ENCODE measurements around the gene HSPG2.
"Not testable (repeated sequence)": the region's sequence is repeated elsewhere in the genome, so short reads cannot be mapped to it uniquely, and the experiment has no call there.

HSPG2 gene

DNA sequence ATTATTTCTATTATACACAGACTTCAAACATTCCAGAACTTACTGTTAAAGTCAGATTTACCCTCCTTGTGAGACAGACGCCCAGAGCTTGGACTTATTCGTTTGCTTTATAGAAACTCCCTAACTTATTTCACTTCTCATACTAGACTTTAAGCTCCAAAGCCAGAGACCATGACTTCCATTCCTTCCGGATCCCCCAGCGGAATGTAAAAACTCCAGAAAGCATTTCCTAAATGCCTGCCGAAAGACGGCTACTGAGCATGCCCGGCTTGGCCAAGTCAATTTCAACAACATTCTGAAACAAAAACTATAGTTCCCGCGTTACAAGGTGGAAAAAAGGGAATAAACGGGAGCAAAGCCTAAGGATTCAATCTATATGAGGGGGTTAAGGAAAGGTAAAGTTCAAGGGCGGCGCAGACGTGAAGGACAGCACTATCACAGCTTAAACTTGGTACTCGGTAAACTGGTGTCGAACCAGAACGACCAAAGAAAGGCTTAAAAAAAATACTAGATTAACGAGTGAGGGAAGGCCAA lies 155.2 kb downstream of the HSPG2 start:
- no peak for DNase-seq

DNA sequence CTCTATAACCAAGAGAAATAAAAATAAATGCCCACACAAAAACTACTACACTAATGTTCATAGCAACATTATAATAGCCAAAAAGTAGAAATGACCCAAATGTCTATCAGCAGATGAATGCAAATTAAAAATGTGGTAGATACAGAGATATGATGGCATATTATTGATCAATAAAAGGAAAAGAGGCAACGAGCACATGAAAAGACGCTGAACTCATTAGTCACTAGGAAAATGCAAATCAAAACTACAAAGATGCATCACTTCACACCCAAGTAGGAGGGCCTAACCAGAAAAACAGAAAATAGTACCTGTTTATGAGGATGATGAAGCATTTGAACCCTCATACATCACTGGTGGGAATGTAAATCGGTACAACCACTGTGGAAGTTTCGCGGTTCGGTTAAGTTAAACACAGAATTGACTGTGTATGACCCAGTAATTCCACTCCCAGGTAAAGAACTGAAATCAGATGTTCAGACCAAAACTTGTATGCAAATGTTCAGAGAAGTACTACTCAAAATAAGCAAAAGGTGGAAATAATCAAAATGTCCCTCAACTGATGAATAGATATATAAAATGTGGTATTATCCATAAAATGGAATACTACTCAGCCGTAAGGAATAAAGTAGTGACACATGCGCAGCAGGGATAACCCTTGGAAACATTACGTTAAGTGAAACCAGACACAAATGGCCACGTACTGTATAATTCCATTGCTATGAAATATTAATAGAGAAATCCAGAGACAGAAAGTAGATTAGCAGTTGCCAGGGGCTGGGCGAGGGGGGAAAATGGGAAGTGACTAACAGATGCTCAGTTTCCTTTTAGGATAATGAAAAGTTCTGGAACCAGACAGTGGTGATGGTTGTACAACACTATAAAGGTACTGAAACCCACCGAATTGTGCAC lies 157.2 kb downstream of the HSPG2 start:
- DNase-seq, result no peak

DNA sequence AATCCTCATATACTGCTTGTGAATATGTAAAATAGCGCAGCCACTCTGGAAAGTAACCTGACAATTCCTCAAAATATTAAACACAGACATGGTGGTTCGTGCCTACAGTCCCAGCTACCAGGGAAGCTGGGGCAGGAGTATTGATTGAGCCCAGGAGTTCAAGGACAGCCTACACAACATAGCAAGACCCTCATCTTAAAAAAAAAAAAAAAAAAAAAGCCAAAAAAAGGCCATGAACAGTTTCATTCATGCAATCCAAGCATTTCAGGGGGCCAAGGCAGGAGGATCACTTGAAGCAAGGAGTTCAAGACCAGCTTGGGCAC lies 158.7 kb downstream of the HSPG2 start:
- DNase-seq, result no peak

DNA sequence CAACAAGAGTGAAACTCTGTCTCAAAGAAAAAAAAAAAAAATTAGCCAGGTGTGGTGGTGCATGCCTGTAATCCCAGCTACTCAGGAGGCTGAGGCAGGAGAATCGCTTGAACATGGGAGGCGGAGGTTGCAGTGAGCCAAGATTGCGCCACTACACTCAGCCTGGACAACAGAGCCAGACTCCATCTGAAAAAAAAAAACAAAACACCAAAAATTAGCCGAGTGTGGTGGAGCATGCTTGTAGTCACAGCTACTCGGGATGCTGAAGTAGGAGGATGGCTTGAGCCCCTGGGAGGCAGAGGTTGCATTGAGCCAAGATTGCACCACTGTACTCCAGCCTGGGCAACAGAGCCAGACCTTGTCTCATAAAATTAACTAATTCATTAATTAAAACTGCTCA lies 160.2 kb downstream of the HSPG2 start:
- not testable (repeated sequence) for DNase-seq

DNA sequence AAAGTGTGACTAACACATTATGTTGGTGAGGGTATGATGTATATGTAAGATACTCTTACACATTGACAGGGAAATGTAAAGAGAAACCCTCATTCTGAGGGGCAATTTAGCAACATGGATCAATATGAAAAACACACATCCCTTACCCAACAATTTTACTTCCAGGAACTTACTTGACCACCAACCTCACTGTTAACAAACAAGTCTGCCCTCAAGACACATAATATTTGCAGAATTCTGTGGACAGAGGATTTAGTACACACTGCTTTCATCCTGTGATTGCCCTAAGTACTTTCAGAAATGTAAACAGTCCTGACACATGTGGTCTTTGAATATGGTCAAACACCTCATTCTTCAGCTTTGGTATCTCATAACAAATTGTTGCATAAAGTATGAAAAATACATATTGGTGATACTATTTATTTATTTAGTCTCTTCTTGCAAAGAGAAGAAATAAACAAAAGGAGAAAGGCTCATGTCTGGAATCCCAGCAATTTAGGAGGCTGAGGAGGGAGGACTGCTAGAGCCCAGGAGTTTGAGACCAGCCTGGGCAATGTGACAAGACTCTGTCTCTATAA lies 161.0 kb downstream of the HSPG2 start:
- DNase-seq, result no peak

DNA sequence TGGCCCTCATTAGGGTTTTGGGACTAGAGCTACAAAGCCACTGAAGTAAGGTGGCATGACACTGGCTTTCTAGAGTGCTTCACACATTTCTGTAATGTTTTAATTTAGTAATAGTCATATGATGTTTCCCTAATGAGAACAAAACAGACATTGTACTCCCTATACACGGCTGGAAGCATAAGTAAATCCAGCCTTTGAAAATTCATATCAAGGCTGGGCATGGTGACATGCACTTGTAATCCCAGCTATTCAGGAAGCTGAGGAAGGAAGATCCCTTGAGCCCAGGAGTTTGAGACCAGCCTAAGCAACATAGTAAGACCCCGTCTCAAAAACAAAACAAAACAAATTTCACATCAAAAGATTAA lies 161.6 kb downstream of the HSPG2 start:
- DNase-seq, result no peak

DNA sequence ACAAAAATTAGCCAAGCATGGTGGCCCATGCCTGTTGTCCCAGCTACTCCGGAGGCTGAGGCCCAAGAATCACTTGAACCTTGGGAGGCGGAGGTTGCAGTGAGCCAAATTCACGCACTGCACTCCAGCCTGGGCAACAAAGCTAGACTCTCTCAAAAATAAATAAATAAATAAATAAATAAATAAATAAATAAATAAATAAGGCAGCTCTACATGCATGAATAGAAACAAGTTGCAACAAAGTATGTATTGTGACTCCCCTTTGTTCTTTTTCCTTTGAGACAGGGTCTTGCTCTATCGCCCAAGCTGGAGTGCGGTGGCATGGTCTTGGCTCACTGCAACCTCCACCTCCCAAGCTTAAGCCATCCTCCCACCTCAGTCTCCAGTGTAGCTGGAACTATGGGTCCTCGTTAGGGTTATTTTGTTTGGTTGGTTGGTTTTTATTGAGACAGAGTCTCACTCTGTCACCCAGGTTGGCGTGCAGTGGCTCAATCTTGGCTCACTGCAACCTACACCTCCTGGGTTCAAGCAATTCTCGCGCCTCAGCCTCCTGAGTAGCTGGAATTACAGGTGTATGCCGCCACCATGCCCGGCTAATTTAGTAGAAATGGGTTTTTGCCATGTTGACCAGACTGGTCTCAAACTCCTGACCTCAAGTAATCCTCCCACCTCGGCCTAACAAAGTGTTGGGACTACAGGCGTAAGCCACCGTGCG lies 162.1 kb downstream of the HSPG2 start:
- DNase-seq, result no peak

DNA sequence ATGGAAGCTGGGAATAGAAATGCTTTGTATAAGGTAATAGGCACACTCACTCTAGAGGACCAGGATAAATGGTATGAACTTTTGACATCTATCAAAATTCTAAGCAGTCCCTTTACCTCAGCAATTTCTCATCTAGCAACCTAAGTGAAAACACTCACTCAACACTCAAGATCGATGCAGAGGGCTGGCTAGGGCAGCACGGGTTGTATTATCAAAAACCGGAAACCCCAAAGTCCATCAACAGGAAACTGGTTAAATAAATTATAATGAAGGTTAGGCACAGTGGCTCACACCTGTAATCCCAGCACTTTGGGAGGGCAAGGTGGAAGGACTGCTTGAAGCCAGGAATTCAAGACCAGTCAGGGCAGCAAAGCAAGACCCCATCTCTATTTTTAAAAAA lies 163.5 kb downstream of the HSPG2 start:
- no peak for DNase-seq

Data from activated naive CD4-positive, alpha-beta T cell (primary cell).